OCI-LY1 (cell line): ENCODE measurements around the gene FBN2.

ENCODE experiments used
- H2AFZ ChIP-seq: fragments of 200-600 bp; sonication (generic), shearing (Covaris generic); 2 replicates; pipeline ENCODE4 v1.6.0; 2014; ENCODE audit warnings: antibody characterized with exemption, mild to moderate bottlenecking, low read length
- H3F3A ChIP-seq: fragments of 200-600 bp; sonication (generic), shearing (Covaris generic); 2 replicates; pipeline ENCODE4 v1.6.0; 2014; ENCODE audit warnings: mild to moderate bottlenecking, antibody characterized with exemption, low read length, moderate library complexity; ENCODE audit not compliant: insufficient read depth
- H3K27ac ChIP-seq: fragments of 200-600 bp; sonication (generic); 2 replicates; pipeline ENCODE4 v1.5.1; 2014; ENCODE audit warnings: low read length, mixed run types, mild to moderate bottlenecking, low read depth; ENCODE audit not compliant: poor library complexity, severe bottlenecking
- H3K27me3 ChIP-seq: fragments of 200-600 bp; sonication (generic); 2 replicates; pipeline ENCODE4 v1.6.0; 2014; ENCODE audit warnings: antibody characterized with exemption, mild to moderate bottlenecking, low read length, moderate library complexity; ENCODE audit not compliant: insufficient read depth
- H3K36me3 ChIP-seq: fragments of 200-600 bp; sonication (generic); 2 replicates; pipeline ENCODE4 v1.6.1; 2014; ENCODE audit warnings: mild to moderate bottlenecking, antibody characterized with exemption, low read length, moderate library complexity, mixed read lengths; ENCODE audit not compliant: insufficient read depth
- H3K4me1 ChIP-seq: fragments of 200-600 bp; sonication (generic); 2 replicates; pipeline ENCODE4 v1.5.1; 2014; ENCODE audit warnings: mild to moderate bottlenecking, low read length, moderate library complexity; ENCODE audit not compliant: insufficient read depth, severe bottlenecking
- H3K4me2 ChIP-seq: fragments of 200-600 bp; sonication (generic), shearing (Covaris generic); 2 replicates; pipeline ENCODE4 v1.6.1; 2014; ENCODE audit warnings: low read length
- H3K4me3 ChIP-seq: fragments of 200-600 bp; sonication (generic); 2 replicates; pipeline ENCODE4 v1.5.1; 2014; ENCODE audit warnings: low read length, low read depth, mild to moderate bottlenecking, mixed read lengths; ENCODE audit not compliant: poor library complexity, severe bottlenecking
- H3K79me2 ChIP-seq: fragments of 200-600 bp; shearing (Covaris generic); 2 replicates; pipeline ENCODE4 v1.6.1; 2016; ENCODE audit warnings: mixed run types, low read length, mixed read lengths; ENCODE audit not compliant: insufficient read depth
- H3K9ac ChIP-seq: fragments of 200-600 bp; sonication (generic), shearing (Covaris generic); 2 replicates; pipeline ENCODE4 v1.6.1; 2014; ENCODE audit warnings: mild to moderate bottlenecking, low read length, mixed read lengths
- H3K9me2 ChIP-seq: fragments of 200-600 bp; sonication (generic), shearing (Covaris generic); 2 replicates; pipeline ENCODE4 v1.6.1; 2014; ENCODE audit warnings: low read depth, mild to moderate bottlenecking, low read length, mixed read lengths
- H3K9me3 ChIP-seq: fragments of 200-600 bp; shearing (Covaris generic); 2 replicates; pipeline ENCODE4 v1.6.1; 2014; ENCODE audit warnings: low read length, mixed read lengths
- H4K20me1 ChIP-seq: fragments of 200-600 bp; sonication (generic), shearing (Covaris generic); 2 replicates; pipeline ENCODE4 v1.6.0; 2016; ENCODE audit warnings: mild to moderate bottlenecking, low read length; ENCODE audit not compliant: insufficient read depth
- EZH2 ChIP-seq: fragments of 200-600 bp; sonication (generic), shearing (Covaris generic); IDR thresholded peaks from 2 replicates; pipeline ENCODE4 v1.8.0; 2017; ENCODE audit warnings: borderline replicate concordance, mixed run types, mild to moderate bottlenecking, antibody characterized with exemption, low read length, moderate library complexity, mixed read lengths
- TF ChIP-seq, protein P1 (sequence below): fragments of 200-600 bp; sonication (generic), shearing (Covaris generic); IDR thresholded peaks from 2 replicates; pipeline ENCODE4 v1.5.1; 2017; ENCODE audit warnings: mild to moderate bottlenecking, antibody characterized with exemption, low read length, moderate library complexity, mixed read lengths

FBN2 gene

DNA sequence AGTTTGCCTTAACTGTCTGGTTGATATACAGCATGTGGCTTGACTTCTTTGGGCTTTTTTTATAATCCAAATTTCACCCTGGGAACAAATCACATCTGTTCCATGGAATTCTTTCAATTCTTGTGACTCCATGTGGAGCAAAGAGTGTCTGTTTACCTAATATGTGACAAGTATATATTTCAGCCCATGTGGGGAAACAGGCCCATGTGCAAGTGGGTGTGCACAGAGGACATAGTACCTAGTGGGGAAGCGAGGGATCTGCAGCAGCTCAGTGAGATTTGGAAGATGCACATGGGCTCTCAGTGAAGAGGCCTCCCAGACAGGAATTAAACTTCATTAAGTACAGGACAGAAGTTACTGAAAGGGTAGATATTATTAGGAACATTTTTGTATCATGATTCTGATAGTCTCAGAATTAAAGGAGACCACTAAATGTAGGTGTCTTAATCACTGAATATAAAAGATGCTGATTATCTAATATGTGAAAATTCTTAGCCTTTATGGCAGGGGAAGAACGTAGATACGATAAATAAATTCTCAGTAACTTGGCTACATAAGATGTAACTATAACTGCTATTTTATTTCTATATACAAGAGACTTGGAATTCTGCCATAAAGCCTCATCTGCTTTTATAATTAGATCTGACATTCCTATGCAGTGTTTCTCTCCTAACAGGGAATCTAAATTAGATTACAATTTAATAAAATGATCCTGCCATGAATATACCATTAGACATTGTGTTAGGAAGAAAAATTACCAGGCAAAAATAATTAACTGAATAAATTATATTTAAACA lies 273.3 kb downstream of the FBN2 start:
- Histone ChIP-seq H3K36me3 (no peaks in the 10 kb centered on the region), H3K9me3 (no peaks in the 10 kb centered on the region), H3K79me2 (no peaks in the 10 kb centered on the region), H4K20me1 (no peaks in the 10 kb centered on the region), H3K4me2 (no peak overlapping the region), H3K4me3 (no peak overlapping the region), H3K9ac (no peak overlapping the region), H3F3A (no peaks in the 10 kb centered on the region), H2AFZ (no peak overlapping the region), H3K27ac (no peak overlapping the region), H3K9me2 (no peaks in the 10 kb centered on the region), H3K27me3 (no peaks in the 10 kb centered on the region), H3K4me1 (no peaks in the 10 kb centered on the region)
- TF ChIP-seq EZH2 = no peak
- TF ChIP-seq, protein P1, sequence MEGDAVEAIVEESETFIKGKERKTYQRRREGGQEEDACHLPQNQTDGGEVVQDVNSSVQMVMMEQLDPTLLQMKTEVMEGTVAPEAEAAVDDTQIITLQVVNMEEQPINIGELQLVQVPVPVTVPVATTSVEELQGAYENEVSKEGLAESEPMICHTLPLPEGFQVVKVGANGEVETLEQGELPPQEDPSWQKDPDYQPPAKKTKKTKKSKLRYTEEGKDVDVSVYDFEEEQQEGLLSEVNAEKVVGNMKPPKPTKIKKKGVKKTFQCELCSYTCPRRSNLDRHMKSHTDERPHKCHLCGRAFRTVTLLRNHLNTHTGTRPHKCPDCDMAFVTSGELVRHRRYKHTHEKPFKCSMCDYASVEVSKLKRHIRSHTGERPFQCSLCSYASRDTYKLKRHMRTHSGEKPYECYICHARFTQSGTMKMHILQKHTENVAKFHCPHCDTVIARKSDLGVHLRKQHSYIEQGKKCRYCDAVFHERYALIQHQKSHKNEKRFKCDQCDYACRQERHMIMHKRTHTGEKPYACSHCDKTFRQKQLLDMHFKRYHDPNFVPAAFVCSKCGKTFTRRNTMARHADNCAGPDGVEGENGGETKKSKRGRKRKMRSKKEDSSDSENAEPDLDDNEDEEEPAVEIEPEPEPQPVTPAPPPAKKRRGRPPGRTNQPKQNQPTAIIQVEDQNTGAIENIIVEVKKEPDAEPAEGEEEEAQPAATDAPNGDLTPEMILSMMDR = no peak

DNA sequence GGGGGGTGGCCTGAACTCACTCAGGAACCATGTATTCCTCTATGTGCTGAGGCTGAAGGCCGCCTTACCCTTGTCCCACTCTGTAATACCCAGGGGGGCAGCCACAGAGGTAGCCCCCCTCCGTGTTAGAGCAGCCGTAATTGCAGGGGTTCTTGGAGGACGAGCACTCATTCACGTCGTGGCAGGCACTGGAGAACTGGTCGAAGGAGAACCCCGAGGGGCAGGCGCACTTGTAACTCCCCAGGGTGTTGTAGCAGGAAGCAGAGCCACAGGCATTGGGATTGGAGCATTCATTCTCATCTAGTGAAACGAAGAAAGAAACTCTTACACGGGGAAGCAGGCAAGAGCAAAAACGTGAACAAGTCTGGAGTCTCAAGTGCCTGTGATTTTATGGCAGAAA lies 274.7 kb downstream of the FBN2 start:
- Histone ChIP-seq H3K79me2 (no peaks in the 10 kb centered on the region), H4K20me1 (no peaks in the 10 kb centered on the region), H2AFZ (no peak overlapping the region), H3K4me3 (no peak overlapping the region), H3K27ac (no peak overlapping the region), H3K36me3 (no peaks in the 10 kb centered on the region), H3K9me2 (no peaks in the 10 kb centered on the region), H3K4me1 (no peaks in the 10 kb centered on the region), H3F3A (no peaks in the 10 kb centered on the region), H3K9ac (no peak overlapping the region), H3K9me3 (no peaks in the 10 kb centered on the region), H3K27me3 (no peaks in the 10 kb centered on the region), H3K4me2 (no peak overlapping the region)
- TF ChIP-seq EZH2 = no peak
- TF ChIP-seq, protein P1 = no peak

DNA sequence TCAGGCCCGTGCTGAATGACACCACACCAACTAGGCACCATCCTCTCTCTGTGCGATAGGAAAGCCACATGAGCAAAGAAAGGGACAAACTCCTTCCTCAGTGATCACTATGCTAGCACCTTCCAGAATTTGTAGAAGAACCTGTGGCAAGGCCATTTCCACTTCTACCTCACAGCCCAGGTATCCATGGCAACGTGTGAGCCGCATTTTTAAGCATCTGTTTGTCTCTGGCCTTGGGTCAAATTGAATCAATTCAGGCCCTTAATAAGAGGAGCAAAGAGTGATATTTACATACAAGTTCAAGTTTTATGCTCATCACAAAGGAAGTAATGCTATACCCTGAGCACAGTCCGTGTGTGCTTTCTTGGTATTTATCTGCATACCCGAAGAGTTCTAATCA lies 275.1 kb downstream of the FBN2 start:
- Histone ChIP-seq H3K9me3 (no peaks in the 10 kb centered on the region), H3K9me2 (no peaks in the 10 kb centered on the region), H3K4me3 (no peak overlapping the region), H3K9ac (no peak overlapping the region), H3K4me1 (no peaks in the 10 kb centered on the region), H2AFZ (no peak overlapping the region), H3K79me2 (no peaks in the 10 kb centered on the region), H3F3A (no peaks in the 10 kb centered on the region), H3K36me3 (no peaks in the 10 kb centered on the region), H3K27ac (no peak overlapping the region), H3K4me2 (no peak overlapping the region), H4K20me1 (no peaks in the 10 kb centered on the region), H3K27me3 (no peaks in the 10 kb centered on the region)
- TF ChIP-seq, protein P1 = no peak
- TF ChIP-seq EZH2 = no peak
